MCF 10A (cell line): ENCODE results near the gene SEMA3C. TPM values are rescaled to one million over a fixed set of nuclear protein-coding genes. Genes with fewer than 3 reads are reported as not detected.

ENCODE experiments used
- BruUV-seq: library from RNA; stranded (reverse); fragments of 400-500 nt; replicated peaks from 2 replicates; lab custom pipeline; 2021; lab: Mats Ljungman, UMichigan
- CTCF ChIA-PET: fragments of 300-600 bp; sonication (Branson Sonifier 250); formaldehyde crosslinking; extraction: SDS; loops from one replicate; lab custom pipeline; 2021; ENCODE audit warnings: antibody characterized with exemption, inconsistent platforms; lab: Yijun Ruan, JAX
- POLR2A ChIA-PET: fragments of 300-600, 350-650 bp; sonication (Branson Sonifier 250); formaldehyde crosslinking; extraction: SDS; loops from one replicate; lab custom pipeline; 2020; ENCODE audit warnings: antibody characterized with exemption, inconsistent platforms; lab: Yijun Ruan, JAX
- DNase-seq: peaks from one replicate; pipeline ENCODE4 v3.0.0-alpha.2; 2018; ENCODE audit not compliant: unreplicated experiment
- H3K27ac Mint-ChIP-seq: one replicate; pipeline ENCODE4 v1.8.0; 2022; ENCODE audit warnings: mild to moderate bottlenecking, low read depth, mixed read lengths; ENCODE audit not compliant: unreplicated experiment
- H3K27me3 Mint-ChIP-seq: one replicate; pipeline ENCODE4 v1.8.0; 2022; ENCODE audit warnings: mixed read lengths; ENCODE audit not compliant: insufficient read depth, unreplicated experiment
- H3K36me3 Mint-ChIP-seq: one replicate; pipeline ENCODE4 v1.8.0; 2022; ENCODE audit warnings: mild to moderate bottlenecking, moderate library complexity, mixed read lengths; ENCODE audit not compliant: insufficient read depth, unreplicated experiment
- H3K4me1 Mint-ChIP-seq: one replicate; pipeline ENCODE4 v1.8.0; 2022; ENCODE audit warnings: mixed read lengths; ENCODE audit not compliant: insufficient read depth, unreplicated experiment
- H3K4me3 Mint-ChIP-seq: one replicate; pipeline ENCODE4 v1.8.0; 2022; ENCODE audit warnings: mild to moderate bottlenecking, moderate library complexity, mixed read lengths; ENCODE audit not compliant: unreplicated experiment
- H3K9me3 Mint-ChIP-seq: one replicate; pipeline ENCODE4 v1.8.0; 2022; ENCODE audit warnings: mixed read lengths; ENCODE audit not compliant: unreplicated experiment
- intact Hi-C: fragments of 100-400 bp; cut with micrococcal nuclease; formaldehyde crosslinking; loops from 2 replicates; pipeline ENCODE4 v1.14.1; 2022
- total RNA-seq: library from RNA; stranded (reverse); gene quantifications from 2 replicates; pipeline ENCODE4 v1.2.3, GENCODE V29; 2022
- TF ChIP-seq, protein P1 (sequence below): fragments of 200-600 bp; IDR thresholded peaks from one replicate; pipeline ENCODE4 v1.8.0; 2022; ENCODE audit warnings: antibody characterized with exemption, mild to moderate bottlenecking; ENCODE audit not compliant: unreplicated experiment

SEMA3C gene
- total RNA-seq, 1 experiment from 2014 or later: 140 TPM

DNA sequence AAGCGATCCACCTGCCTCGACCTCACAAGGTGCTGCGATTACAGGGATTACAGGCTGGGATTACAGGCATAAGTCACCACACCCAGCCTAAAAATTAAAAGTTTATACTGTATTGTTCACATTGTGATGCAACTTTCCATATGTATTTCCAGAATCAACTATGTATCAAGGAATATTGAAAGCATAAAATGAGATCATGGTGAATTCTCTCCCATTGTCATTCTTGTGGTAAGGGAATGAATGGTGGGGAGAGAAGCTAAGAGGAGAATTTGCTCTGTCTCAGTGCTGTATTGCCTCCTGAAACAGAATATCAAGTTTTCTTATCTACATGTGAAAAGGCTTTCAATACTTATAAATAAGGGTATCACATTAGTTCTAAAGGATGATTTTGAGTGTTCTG, 198.7 kb downstream of the SEMA3C start:
- Mint-ChIP-seq H3K9me3 (no peaks in the 10 kb centered on the region), H3K27me3 (no peaks in the 10 kb centered on the region), H3K4me3 (no peak overlapping the region), H3K27ac (peak overlapping the region; percentile 89), H3K4me1 (peaks cover 39% of the 10 kb centered on the region), H3K36me3 (no peaks in the 10 kb centered on the region)
- BruUV-seq: no TSS peak
- ChIA-PET CTCF (no interaction called here), POLR2A (no interaction called here)
- TF ChIP-seq, protein P1, sequence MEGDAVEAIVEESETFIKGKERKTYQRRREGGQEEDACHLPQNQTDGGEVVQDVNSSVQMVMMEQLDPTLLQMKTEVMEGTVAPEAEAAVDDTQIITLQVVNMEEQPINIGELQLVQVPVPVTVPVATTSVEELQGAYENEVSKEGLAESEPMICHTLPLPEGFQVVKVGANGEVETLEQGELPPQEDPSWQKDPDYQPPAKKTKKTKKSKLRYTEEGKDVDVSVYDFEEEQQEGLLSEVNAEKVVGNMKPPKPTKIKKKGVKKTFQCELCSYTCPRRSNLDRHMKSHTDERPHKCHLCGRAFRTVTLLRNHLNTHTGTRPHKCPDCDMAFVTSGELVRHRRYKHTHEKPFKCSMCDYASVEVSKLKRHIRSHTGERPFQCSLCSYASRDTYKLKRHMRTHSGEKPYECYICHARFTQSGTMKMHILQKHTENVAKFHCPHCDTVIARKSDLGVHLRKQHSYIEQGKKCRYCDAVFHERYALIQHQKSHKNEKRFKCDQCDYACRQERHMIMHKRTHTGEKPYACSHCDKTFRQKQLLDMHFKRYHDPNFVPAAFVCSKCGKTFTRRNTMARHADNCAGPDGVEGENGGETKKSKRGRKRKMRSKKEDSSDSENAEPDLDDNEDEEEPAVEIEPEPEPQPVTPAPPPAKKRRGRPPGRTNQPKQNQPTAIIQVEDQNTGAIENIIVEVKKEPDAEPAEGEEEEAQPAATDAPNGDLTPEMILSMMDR: no peak
- DNase-seq: no peak
- intact Hi-C loops: loop anchor here (5.0 kb wide), 1 partner anchor 197 kb away; the partner anchor contains the start of gene SEMA3C

- ChIA-PET POLR2A (interaction anchor here (0.5 to 1.2 kb wide), 3 partner anchors 11 to 166 kb away, joined by 3 read pairs; no protein-coding TSS in a partner anchor), CTCF (interaction anchor here (0.6 kb wide), 2 partner anchors 782 to 1755 kb away, joined by 3 read pairs; no protein-coding TSS in a partner anchor)
- H3K27ac Mint-ChIP-seq: no peak overlapping the region
- H3K4me1 Mint-ChIP-seq: peaks cover 33% of the 10 kb centered on the region
- DNase-seq: no peak
- H3K4me3 Mint-ChIP-seq: no peak overlapping the region
- no peaks in the 10 kb centered on the region for H3K27me3 Mint-ChIP-seq
- TF ChIP-seq, protein P1: no peak
- no peaks in the 10 kb centered on the region for H3K9me3 Mint-ChIP-seq
- no TSS peak for BruUV-seq
- no peaks in the 10 kb centered on the region for H3K36me3 Mint-ChIP-seq
- intact Hi-C loops: no loop called here
Observed at GRCh38 chr7:80719261-80719660, 199.6 kb downstream of the SEMA3C start.

GRCh38 chr7:80711531-80711930, 207.3 kb downstream of the SEMA3C start:
- TF ChIP-seq, protein P1: no peak
- Mint-ChIP-seq H3K4me1 (peaks cover 8% of the 10 kb centered on the region), H3K9me3 (no peaks in the 10 kb centered on the region), H3K27ac (no peak overlapping the region), H3K4me3 (no peak overlapping the region), H3K27me3 (no peaks in the 10 kb centered on the region), H3K36me3 (no peaks in the 10 kb centered on the region)
- intact Hi-C loops: no loop called here
- ChIA-PET CTCF (interaction anchor here (1.0 kb wide), 1 partner anchor 12 kb away, joined by 4 read pairs; no protein-coding TSS in a partner anchor), POLR2A (interaction anchor here (0.6 kb wide), 2 partner anchors 620 to 903 kb away, joined by 3 to 4 read pairs; no protein-coding TSS in a partner anchor)
- BruUV-seq: no TSS peak
- DNase-seq: peak; percentile 30

GRCh38 chr7:80708123-80708522, 210.7 kb downstream of the SEMA3C start:
- DNase-seq: no peak
- CTCF ChIA-PET: interaction anchor here (0.7 to 1.0 kb wide), 4 partner anchors 10 to 762 kb away, joined by 3 to 4 read pairs (median 4); no protein-coding TSS in a partner anchor
- H3K4me1 Mint-ChIP-seq: peaks cover 14% of the 10 kb centered on the region
- no peaks in the 10 kb centered on the region for H3K36me3 Mint-ChIP-seq
- TF ChIP-seq, protein P1: no peak
- no peak overlapping the region for H3K27ac Mint-ChIP-seq
- no TSS peak for BruUV-seq
- no peaks in the 10 kb centered on the region for H3K9me3 Mint-ChIP-seq
- no peaks in the 10 kb centered on the region for H3K27me3 Mint-ChIP-seq
- intact Hi-C loops: no loop called here
- POLR2A ChIA-PET: no interaction called here
- H3K4me3 Mint-ChIP-seq: no peak overlapping the region
